KMS-11 (cell line): ENCODE data around the gene FUBP3.

Experiments
- H2AFZ ChIP-seq: fragments of 200-600 bp; sonication (generic); 2 replicates; pipeline ENCODE4 v1.6.1; 2016; ENCODE audit warnings: antibody characterized with exemption, mixed run types, low read depth
- H3K27ac ChIP-seq: fragments of 200-600 bp; sonication (generic); 2 replicates; pipeline ENCODE4 v1.6.1; 2016; ENCODE audit warnings: mild to moderate bottlenecking, mixed run types
- H3K27me3 ChIP-seq: fragments of 200-600 bp; sonication (generic); 2 replicates; pipeline ENCODE4 v1.6.1; 2017; ENCODE audit warnings: mild to moderate bottlenecking, low read depth, mixed run types, moderate library complexity; ENCODE audit not compliant: insufficient read depth
- H3K36me3 ChIP-seq: fragments of 200-600 bp; sonication (generic); 2 replicates; pipeline ENCODE4 v1.6.1; 2017; ENCODE audit warnings: mild to moderate bottlenecking, mixed run types; ENCODE audit not compliant: insufficient read depth
- H3K4me1 ChIP-seq: fragments of 200-600 bp; sonication (generic); 2 replicates; pipeline ENCODE4 v1.6.1; 2016; ENCODE audit warnings: mild to moderate bottlenecking, low read depth, mixed run types; ENCODE audit not compliant: poor library complexity, severe bottlenecking
- H3K4me2 ChIP-seq: fragments of 200-600 bp; sonication (generic); 2 replicates; pipeline ENCODE4 v1.7.0; 2016; ENCODE audit warnings: mild to moderate bottlenecking, mixed run types
- H3K4me3 ChIP-seq: fragments of 200-600 bp; sonication (generic); IDR thresholded peaks from 2 replicates; pipeline ENCODE4 v1.6.1; 2017; ENCODE audit warnings: low read depth, low read length, mixed read lengths; ENCODE audit not compliant: insufficient read depth
- H3K79me2 ChIP-seq: fragments of 200-600 bp; sonication (generic); 2 replicates; pipeline ENCODE4 v1.6.1; 2016; ENCODE audit warnings: low read depth, mixed run types; ENCODE audit not compliant: insufficient read depth
- H3K9ac ChIP-seq: fragments of 200-600 bp; sonication (generic); 2 replicates; pipeline ENCODE4 v1.6.1; 2016; ENCODE audit warnings: mild to moderate bottlenecking, mixed run types
- H4K20me1 ChIP-seq: fragments of 200-600 bp; sonication (generic); 2 replicates; pipeline ENCODE4 v1.6.1; 2016; ENCODE audit warnings: mild to moderate bottlenecking, mixed run types; ENCODE audit not compliant: insufficient read depth
- TF ChIP-seq, protein P1 (sequence below): fragments of 200-600 bp; sonication (generic); conservative IDR thresholded peaks from 2 replicates; pipeline ENCODE4 v1.6.1; 2017; ENCODE audit warnings: low read depth, mild to moderate bottlenecking, antibody characterized with exemption, low read length, moderate library complexity, mixed read lengths

Gene FUBP3

DNA sequence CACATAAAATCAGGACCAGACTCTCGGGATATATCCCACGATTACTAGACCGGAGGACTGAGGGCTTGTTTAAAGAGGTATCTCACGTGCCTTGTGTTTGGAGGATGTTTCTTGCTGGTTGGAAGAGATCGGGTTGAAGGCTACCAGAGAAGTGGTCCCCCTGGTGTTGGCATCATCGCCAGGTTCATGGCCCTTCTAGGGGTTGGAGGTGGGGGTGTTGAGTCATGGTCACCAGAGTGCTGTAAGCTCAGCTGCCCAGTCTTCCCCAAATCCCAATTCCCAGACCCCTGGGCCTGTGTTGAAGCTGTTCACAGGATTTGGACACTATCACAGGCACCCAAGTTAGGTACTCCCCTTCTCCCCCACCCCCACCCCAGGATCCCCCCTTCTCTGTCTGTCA lies 55.9 kb downstream of the FUBP3 start:
- Histone ChIP-seq H3K9ac (no peak overlapping the region), H3K36me3 (no peaks in the 10 kb centered on the region), H3K27ac (no peak overlapping the region), H3K4me1 (no peaks in the 10 kb centered on the region), H2AFZ (no peak overlapping the region), H3K27me3 (no peaks in the 10 kb centered on the region), H3K4me2 (no peak overlapping the region), H3K4me3 (no peak overlapping the region), H3K79me2 (no peaks in the 10 kb centered on the region), H4K20me1 (no peaks in the 10 kb centered on the region)
- TF ChIP-seq, protein P1, sequence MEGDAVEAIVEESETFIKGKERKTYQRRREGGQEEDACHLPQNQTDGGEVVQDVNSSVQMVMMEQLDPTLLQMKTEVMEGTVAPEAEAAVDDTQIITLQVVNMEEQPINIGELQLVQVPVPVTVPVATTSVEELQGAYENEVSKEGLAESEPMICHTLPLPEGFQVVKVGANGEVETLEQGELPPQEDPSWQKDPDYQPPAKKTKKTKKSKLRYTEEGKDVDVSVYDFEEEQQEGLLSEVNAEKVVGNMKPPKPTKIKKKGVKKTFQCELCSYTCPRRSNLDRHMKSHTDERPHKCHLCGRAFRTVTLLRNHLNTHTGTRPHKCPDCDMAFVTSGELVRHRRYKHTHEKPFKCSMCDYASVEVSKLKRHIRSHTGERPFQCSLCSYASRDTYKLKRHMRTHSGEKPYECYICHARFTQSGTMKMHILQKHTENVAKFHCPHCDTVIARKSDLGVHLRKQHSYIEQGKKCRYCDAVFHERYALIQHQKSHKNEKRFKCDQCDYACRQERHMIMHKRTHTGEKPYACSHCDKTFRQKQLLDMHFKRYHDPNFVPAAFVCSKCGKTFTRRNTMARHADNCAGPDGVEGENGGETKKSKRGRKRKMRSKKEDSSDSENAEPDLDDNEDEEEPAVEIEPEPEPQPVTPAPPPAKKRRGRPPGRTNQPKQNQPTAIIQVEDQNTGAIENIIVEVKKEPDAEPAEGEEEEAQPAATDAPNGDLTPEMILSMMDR = no peak

DNA sequence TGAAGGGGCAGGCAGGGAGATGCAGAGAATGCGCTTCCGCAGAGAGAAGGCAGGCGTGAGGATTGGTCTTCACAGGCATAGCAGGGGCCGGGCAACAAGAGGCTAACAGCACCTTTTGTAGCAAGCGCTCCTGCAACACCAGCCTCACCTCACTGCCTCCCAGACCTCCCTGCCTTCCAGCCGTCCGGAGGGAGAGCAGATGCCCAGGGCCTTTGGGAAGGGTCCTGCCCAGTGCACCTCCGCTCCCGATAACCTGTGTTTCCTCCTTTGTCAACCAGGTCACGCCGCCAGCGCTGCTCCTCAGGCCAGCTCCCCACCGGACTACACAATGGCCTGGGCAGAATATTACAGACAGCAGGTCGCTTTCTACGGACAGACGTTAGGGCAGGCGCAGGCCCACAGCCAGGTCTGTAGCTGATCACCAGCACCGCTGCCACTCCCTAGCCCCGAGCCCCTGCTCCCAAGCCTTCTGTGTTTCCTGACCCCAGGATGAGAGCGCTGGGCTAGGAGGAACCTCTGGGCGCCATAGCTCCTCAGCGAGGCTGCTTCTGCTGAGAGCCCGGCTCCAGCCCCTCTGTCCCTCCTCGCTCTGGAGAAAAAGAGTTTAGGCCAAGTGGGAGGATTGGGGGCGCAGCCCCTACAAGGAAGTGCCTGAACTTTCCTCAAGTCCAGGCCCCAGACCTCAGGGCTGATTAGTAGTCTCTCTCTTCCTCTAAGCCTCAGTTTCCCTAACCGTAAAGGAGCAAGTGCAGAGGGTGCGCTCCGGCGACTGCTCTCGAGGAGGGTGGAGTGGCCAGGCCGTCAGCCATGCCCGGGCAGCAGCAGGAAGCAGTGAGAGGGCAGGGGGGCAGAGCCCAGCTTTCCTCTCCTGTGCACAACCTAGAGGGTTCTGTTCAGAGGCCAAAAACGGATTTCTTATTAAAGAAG lies 56.6 kb downstream of the FUBP3 start:
- Histone ChIP-seq H3K27ac (no peak overlapping the region), H3K4me2 (no peak overlapping the region), H3K9ac (no peak overlapping the region), H3K36me3 (no peaks in the 10 kb centered on the region), H2AFZ (no peak overlapping the region), H4K20me1 (no peaks in the 10 kb centered on the region), H3K27me3 (no peaks in the 10 kb centered on the region), H3K4me1 (no peaks in the 10 kb centered on the region), H3K79me2 (no peaks in the 10 kb centered on the region), H3K4me3 (no peak overlapping the region)
- TF ChIP-seq, protein P1 = no peak

DNA sequence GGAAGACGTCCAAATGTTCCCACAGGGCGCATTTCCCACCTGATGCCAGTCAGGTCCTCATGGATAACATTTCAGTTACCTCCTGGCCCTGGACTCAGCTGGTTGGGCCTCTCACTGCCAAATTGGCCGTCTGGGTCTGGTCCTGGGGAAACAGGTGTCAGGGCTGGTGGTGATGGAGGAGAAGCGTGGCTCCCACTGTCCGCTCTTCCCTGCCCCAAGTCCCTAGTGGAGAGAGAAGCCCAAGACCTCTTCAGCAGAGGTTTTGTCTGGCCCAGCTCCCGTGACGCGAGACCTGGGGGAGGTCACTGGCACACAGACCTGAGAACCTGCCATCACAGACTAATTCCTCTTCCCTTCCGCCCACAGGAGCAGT lies 57.3 kb downstream of the FUBP3 start:
- H3K4me2 ChIP-seq = no peak overlapping the region
- TF ChIP-seq, protein P1 = no peak
- no peak overlapping the region for H3K9ac ChIP-seq
- no peaks in the 10 kb centered on the region for H3K79me2 ChIP-seq
- H3K4me1 ChIP-seq = no peaks in the 10 kb centered on the region
- H3K4me3 ChIP-seq = no peak overlapping the region
- H2AFZ ChIP-seq = no peak overlapping the region
- no peaks in the 10 kb centered on the region for H3K27me3 ChIP-seq
- H3K27ac ChIP-seq = no peak overlapping the region
- no peaks in the 10 kb centered on the region for H4K20me1 ChIP-seq
- no peaks in the 10 kb centered on the region for H3K36me3 ChIP-seq

DNA sequence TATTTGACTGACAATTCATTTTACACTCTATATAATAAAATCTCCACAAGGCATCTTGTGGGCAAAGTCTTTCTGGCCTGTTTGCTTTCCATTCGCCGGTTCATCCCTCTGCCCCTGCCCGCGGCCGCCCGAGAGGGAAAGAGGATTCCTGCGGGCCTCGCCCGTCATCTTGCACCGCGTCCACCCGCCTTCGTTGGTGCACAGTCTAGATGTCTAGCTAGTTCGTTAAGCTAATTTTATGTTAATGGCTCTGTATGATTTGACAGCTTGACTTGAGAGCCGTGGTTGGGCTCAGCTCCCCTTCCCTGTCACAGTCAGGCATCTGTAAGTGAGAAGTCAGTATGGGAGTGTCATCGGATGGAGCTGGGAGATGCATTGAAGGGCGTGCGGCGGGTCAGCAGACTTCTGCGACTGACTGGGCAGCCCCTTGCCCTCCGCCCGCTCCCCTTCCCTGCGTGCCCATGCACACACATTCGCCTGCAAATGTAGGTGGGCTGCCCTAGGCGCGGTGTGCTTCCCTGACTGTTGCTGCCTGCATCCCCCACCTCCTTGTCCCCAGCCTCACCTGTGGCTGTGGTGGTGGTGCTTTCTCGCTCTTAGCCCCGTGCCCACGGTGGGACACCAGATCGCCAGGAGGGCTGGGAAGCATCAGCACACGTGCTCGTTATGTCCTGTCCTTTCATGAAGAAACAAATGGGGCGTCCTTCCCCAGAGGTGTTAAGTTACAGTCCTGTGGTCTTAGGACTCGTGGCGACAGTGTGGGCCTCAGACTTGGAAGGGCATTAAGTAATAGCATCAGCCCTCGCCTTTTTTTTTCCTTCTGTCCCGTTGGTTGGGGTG lies 59.1 kb downstream of the FUBP3 start:
- TF ChIP-seq, protein P1 = no peak
- H3K4me1 ChIP-seq = no peaks in the 10 kb centered on the region

More for the DNA sequence above, 59.1 kb downstream of the FUBP3 start:
- Histone ChIP-seq H3K4me2 (no peak overlapping the region), H3K27me3 (no peaks in the 10 kb centered on the region), H3K27ac (no peak overlapping the region), H3K9ac (no peak overlapping the region), H2AFZ (no peak overlapping the region), H3K4me3 (no peak overlapping the region), H4K20me1 (no peaks in the 10 kb centered on the region), H3K36me3 (no peaks in the 10 kb centered on the region), H3K79me2 (no peaks in the 10 kb centered on the region)
